GM12873 (cell line): ENCODE results near the gene DLG2.

Source experiments
- TF ChIP-seq, protein P1 (sequence below): IDR thresholded peaks from 2 replicates; pipeline ENCODE4 v1.5.1; 2012; ENCODE audit warnings: low read depth, mild to moderate bottlenecking, moderate library complexity, low read length, control low read depth; ENCODE audit not compliant: insufficient read depth; ENCODE audit errors: missing control alignments

Gene DLG2

DNA sequence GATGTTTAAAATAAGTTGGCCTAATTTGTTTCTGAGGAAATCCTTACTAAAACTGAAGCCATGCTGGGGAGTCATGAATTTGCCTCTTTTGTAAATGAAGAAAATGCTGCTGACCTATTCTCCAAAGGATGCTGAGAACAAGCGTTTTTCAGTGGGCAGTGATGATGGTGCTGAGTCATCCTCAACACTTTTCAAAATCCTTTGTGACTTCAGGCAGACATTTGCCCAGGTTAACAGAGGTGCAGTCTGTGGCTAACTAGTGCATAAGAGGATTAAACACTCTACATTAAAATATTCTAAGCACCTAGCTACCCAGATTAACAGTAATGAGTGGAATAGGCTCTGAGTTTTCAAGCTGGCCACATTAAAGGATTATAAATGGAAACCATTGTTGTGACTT is 509.0 kb downstream of the DLG2 start:
- TF ChIP-seq, protein P1, sequence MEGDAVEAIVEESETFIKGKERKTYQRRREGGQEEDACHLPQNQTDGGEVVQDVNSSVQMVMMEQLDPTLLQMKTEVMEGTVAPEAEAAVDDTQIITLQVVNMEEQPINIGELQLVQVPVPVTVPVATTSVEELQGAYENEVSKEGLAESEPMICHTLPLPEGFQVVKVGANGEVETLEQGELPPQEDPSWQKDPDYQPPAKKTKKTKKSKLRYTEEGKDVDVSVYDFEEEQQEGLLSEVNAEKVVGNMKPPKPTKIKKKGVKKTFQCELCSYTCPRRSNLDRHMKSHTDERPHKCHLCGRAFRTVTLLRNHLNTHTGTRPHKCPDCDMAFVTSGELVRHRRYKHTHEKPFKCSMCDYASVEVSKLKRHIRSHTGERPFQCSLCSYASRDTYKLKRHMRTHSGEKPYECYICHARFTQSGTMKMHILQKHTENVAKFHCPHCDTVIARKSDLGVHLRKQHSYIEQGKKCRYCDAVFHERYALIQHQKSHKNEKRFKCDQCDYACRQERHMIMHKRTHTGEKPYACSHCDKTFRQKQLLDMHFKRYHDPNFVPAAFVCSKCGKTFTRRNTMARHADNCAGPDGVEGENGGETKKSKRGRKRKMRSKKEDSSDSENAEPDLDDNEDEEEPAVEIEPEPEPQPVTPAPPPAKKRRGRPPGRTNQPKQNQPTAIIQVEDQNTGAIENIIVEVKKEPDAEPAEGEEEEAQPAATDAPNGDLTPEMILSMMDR = no peak

DNA sequence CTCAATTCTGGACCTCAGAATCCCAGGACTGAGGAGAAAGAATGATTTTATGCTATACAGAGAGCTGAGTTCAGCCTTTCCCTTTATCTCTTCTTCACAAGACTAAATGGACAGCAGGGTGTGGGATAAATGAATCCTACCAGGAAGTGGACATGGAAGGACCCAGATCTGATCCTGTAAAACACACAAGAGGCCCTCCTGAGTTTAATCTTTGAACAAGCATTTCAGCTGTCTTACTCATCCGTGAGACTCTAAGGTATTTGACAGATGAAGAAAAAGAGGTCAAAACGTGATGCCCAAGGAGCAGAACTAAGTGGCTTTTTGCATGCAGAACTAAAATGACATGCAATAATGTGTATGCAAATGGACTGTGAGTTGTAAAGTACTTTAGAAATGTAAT is 511.3 kb downstream of the DLG2 start:
- TF ChIP-seq, protein P1 = no peak

DNA sequence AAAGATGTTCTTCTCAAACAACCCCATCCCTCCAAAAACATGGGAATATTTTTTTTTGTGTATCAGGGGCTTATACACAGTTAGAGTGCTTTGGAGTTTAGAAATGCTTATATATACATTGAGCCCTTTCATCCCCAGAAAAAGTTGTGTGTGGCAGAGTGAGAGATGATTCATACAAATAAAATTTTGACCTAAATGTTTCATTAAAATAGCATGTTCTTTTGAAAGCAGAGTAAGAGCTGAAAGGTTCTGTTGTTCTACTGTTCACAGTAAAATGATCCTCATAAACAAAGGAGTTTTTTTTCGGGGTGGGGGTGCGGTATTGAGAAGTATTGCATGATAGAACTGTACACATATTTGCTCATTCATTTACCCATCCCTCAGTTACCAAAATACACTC is 512.4 kb downstream of the DLG2 start:
- TF ChIP-seq, protein P1 = no peak

DNA sequence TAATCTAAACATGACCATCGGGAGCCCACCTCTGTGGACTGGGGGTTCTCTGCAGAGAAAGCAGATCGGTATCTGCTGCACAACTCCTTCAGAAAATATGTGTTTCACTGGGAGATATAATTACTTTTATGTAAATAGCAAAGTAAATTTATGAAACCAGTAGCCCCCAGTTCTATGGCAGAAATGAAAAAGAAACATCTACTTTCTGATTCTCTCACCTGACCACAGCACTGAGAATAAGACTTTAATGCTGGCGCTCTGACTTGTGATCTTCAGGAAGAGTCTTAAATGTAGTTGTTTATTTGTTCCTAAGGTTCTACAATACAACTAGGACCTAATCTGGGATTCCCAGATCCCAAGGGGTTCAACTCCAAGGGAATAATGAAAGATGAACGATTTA is 518.0 kb downstream of the DLG2 start:
- TF ChIP-seq, protein P1 = no peak

DNA sequence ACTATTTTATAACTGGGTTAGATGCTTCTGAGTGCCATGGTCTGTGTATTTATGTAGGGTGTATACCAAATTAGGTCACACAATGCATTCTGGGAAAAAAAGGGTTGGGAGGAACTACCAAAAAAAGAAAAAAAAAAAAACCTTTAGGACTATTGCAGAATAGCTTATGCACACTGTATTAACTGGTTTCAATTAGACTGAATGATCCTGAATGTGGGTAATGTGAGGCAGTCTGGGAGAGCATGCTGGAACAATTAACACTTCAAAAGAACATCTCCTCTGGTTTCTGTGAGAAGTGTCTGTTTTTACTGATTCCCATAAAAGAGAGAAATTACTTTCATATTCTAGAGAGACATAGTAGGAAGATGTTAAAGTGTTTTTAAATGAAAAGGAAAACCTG is 521.3 kb downstream of the DLG2 start:
- TF ChIP-seq, protein P1 = no peak

DNA sequence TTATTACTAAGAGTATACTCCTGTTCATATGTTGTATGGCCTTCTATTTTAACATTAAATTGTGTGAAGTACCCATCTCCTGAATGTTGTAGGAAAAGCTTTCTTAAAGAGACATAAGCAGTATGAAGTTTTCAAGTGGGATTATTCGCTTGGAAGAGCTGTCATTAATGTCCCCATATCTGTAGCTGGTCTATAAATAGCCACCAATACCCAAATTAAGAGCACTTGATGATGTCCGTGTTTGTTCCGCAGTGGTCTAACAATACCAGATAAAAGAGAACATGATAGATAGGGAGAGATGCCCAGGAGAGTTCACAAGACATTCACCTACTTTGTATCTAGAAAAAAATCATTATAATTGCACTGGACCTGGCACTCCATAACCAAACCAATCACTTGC is 527.6 kb downstream of the DLG2 start:
- TF ChIP-seq, protein P1 = no peak

DNA sequence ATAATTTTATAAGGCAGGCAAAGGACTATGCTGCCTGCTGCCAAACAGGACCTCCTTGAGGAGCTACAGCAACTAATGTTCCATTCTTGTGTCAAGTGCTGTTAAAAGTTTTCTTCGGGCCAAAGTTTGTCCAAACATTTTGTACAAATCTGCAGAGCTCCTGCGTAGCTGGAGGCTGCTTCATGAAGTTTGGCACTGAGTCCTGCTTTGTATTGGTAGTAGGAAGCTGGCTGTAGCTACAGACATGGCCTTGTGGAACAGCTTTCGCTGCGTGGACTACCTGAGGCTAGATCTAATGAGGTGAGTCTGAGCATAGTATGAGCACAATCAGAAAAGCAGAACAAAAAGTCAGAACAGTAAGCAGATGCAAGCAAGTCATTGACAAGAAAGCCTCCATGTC is 528.1 kb downstream of the DLG2 start:
- TF ChIP-seq, protein P1 = no peak

DNA sequence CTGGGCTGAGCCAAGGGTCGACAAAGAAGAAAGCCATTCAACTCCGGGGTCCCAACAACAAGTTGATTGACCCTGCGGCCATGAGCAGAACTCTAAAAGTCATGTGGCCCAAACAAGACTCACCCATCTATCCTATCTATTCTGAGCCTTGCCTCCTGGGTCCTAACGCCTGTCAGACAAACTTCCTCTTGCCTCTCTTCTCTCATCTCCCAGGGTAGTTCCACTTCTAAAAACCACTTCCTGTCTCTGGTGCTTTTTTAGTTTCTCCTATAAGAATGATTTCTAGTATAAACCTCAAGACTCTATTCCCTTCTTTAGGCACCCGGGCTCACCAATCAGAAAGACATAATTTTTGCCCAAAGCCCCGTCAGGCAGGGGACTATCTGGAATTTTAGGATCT is 530.2 kb downstream of the DLG2 start:
- TF ChIP-seq, protein P1 = no peak
